ENCODE data around the gene SUSD2.

GRCh38 chr22:24180316-24181087, 785 bp upstream of the SUSD2 start:
- TF ChIP-seq CTCF (optimal IDR thresholded peaks at IDR 0.05 in 1 of 3, IDR thresholded peaks at IDR 0.05 in 1 of 3, conservative IDR thresholded peaks at IDR 0.05 in 1 of 3; ENCODE audit: extremely low read depth in 1 of 3, insufficient read depth in 2 of 3, low read length in 3 of 3) (no peak), EZH2 (IDR thresholded peaks at IDR 0.05; ENCODE audit: low read length) (no peak)

Measured in keratinocyte (primary cell).